GM19099 (cell line): ENCODE results near the gene PLEKHJ1.

Experiments used
- POLR2A ChIP-seq: IDR thresholded peaks from 3 replicates; pipeline ENCODE4 v1.6.1; 2011; ENCODE audit warnings: low read depth; ENCODE audit not compliant: insufficient read length; ENCODE audit errors: extremely low read depth

The PLEKHJ1 gene

GRCh38 chr19:2255112-2255845 lies 19.1 kb upstream of the PLEKHJ1 start:
- no peak for TF ChIP-seq POLR2A

- no peak for TF ChIP-seq POLR2A
Observed at GRCh38 chr19:2254064-2254872, 18.1 kb upstream of the PLEKHJ1 start.

- no peak for TF ChIP-seq POLR2A
Observed at GRCh38 chr19:2253106-2254063, 17.3 kb upstream of the PLEKHJ1 start.

- no peak for TF ChIP-seq POLR2A
Observed at GRCh38 chr19:2252797-2253105, 16.6 kb upstream of the PLEKHJ1 start.

- no peak for TF ChIP-seq POLR2A
Observed at GRCh38 chr19:2252055-2252796, 16.1 kb upstream of the PLEKHJ1 start.

- TF ChIP-seq POLR2A: no peak
Observed at GRCh38 chr19:2251106-2252054, 15.3 kb upstream of the PLEKHJ1 start.

GRCh38 chr19:2250766-2251105 lies 14.6 kb upstream of the PLEKHJ1 start:
- no peak for TF ChIP-seq POLR2A

GRCh38 chr19:2249880-2250765 lies 14.0 kb upstream of the PLEKHJ1 start:
- no peak for TF ChIP-seq POLR2A

GRCh38 chr19:2249010-2249866 lies 13.1 kb upstream of the PLEKHJ1 start, which contains the start of gene AMH:
Gene AMH (plus strand): TSS chr19:2249323. CDS start chr19:2249333, 10 bp downstream.
- no peak for TF ChIP-seq POLR2A

- no peak for TF ChIP-seq POLR2A
Observed at GRCh38 chr19:2248136-2249009, 12.2 kb upstream of the PLEKHJ1 start.
